Retinal pigment epithelial cell (primary cell): Measurements from ENCODE around the gene TNRC6C.

Experiments used
- DNase-seq: peaks from one replicate; pipeline ENCODE4 v3.0.0-alpha.2; 2010; ENCODE audit warnings: low read depth
- H3K4me3 ChIP-seq: 2 replicates; pipeline ENCODE4 v1.5.1; 2011; ENCODE audit warnings: mild to moderate bottlenecking, low read length, control low read depth, moderate library complexity
- TF ChIP-seq, protein P1 (sequence below): conservative IDR thresholded peaks from 2 replicates; pipeline ENCODE4 v1.5.1; 2011; ENCODE audit warnings: low read depth, low read length, control low read depth, inconsistent platforms

Gene TNRC6C

DNA sequence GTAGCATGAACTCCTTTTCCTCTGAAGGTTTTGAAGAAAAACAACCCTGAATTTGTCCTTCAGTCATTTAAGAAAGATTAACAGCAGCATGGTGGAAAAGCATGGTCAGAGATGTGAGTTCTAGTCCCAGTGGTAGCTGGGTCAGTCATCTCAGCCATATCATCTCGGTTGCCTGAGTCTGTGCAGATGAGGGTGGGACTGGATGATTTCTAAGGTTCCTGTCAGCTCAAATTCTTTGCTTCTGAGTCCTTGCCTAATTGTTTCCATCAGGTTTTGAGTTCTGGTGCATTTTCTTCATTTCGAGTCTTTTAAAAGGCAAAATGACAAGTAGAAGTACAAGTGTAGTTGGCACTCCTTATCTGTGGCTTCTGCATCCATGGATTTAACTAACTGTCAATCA lies 63.9 kb downstream of the TNRC6C start:
- DNase-seq, result no peak
- H3K4me3 ChIP-seq, result no peak overlapping the region
- TF ChIP-seq, protein P1, sequence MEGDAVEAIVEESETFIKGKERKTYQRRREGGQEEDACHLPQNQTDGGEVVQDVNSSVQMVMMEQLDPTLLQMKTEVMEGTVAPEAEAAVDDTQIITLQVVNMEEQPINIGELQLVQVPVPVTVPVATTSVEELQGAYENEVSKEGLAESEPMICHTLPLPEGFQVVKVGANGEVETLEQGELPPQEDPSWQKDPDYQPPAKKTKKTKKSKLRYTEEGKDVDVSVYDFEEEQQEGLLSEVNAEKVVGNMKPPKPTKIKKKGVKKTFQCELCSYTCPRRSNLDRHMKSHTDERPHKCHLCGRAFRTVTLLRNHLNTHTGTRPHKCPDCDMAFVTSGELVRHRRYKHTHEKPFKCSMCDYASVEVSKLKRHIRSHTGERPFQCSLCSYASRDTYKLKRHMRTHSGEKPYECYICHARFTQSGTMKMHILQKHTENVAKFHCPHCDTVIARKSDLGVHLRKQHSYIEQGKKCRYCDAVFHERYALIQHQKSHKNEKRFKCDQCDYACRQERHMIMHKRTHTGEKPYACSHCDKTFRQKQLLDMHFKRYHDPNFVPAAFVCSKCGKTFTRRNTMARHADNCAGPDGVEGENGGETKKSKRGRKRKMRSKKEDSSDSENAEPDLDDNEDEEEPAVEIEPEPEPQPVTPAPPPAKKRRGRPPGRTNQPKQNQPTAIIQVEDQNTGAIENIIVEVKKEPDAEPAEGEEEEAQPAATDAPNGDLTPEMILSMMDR, result no peak

DNA sequence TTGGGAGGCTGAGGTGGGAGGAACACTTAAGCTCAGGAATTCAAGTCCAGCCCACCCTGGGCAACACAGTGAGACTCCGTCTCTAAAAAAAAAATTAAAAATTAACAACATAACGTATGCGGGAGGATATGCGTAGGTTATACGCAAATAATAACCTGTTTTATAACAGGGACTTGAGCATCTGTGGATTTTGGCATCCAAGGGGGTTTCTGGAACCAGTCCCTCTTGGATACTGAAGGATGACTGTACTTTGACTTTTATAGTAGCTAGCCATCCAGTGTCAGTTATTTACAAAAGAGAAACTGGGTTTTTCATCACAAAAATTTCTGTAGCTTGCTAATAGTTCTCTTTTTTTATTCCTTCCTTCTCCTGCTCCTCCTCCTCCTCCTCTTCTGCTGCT lies 64.5 kb downstream of the TNRC6C start:
- TF ChIP-seq, protein P1, result no peak
- DNase-seq, result no peak
- H3K4me3 ChIP-seq, result no peak overlapping the region

DNA sequence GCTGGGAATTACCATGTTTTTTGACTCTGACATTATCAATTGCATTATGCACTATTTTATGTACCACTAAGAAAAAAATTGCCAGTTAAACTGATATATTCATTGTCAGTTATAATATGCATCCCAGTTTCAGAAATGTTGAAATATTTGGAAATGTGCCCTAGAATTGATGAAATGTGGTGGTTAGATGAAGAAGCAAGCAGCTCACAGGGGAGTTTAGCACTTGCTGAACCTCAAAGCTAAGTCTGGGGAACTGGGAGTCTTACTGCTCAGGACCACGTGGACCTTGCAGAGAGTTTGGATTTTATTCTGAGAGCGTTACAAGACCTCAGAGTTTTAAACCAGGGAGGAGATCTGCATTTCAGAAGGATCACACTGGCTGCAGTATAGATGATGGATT lies 67.9 kb downstream of the TNRC6C start:
- H3K4me3 ChIP-seq, result no peak overlapping the region
- no peak for DNase-seq
- TF ChIP-seq, protein P1, result no peak

DNA sequence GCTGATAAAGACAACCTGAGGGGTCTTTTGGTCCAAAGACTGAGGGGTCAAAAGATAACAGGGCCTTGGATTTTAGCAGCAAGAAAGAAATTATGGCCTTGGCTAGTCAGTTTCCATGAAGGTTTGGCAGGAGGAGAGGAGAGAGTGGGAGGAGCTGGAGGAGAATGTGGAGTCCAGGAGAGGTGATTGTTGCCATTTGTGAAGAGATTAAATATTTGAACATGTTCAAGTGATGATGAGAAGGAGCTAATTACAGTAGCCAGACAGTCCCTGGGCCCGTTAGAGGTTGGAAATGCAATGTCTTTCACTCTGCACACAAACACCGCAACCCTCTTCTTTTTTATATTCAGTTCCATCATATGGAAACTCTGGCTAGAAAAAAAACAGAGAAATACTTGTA lies 68.6 kb downstream of the TNRC6C start:
- H3K4me3 ChIP-seq, result no peak overlapping the region
- TF ChIP-seq, protein P1, result no peak
- no peak for DNase-seq

DNA sequence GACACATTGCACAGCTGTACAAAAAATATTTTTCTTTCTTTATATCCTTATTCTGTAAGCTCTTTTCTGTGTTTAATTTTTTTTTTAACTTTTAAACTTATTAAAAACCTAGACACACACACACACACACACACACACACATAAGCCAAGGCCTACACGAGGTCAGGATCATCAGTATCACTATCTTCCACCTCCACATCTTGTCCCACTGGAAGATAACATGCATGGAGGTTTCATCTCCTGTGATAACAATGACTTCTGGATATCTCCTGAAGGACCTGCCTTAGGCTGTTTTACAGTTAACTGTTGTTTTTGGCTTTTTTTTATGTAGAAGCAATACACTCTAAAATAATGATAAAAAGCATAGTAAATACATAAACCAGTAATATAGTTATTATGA lies 71.2 kb downstream of the TNRC6C start:
- H3K4me3 ChIP-seq, result no peak overlapping the region
- DNase-seq, result no peak
- TF ChIP-seq, protein P1, result no peak

DNA sequence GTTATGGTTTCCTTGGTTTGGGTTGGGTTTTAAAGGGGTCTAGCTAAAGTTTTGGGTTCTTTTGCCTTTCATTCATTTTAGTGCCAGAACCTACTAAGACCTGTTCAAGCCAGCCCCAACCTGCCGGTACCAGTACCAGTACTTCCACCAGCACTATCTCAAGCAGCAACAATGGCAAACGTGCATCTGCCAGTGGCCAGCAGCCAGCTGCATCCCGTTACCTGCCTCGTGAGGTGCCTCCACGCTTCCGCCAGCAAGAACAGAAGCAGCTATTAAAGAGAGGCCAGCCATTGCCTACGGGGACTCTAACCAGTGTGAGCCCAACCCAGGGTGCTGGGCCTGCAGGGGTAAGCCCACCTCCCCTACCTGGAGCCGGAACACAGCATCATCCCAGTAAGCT lies 72.9 kb downstream of the TNRC6C start:
- TF ChIP-seq, protein P1, result no peak
- no peak for DNase-seq
- no peak overlapping the region for H3K4me3 ChIP-seq

DNA sequence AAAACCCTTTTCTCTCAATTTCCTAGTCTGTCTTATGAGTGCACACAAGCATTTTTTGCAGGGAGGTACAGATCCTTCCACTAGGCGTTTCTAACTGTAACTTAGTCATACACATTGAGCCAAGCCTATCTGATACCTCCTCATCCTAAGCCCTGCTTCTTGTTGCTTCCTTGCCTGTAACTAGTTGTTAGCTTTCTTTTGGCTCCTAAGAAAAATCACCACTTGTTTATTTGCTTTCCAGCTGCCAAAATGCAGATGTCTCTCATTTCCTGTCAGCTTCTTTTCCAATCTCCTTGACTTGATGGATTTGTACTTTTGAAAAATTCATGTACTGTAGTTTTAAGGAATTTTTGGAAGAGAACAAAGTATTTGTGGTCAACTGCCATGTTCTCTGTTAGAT lies 73.7 kb downstream of the TNRC6C start:
- H3K4me3 ChIP-seq, result no peak overlapping the region
- DNase-seq, result no peak
- TF ChIP-seq, protein P1, result no peak
